GM18519 (cell line): ENCODE measurements around the gene COL7A1.
"Not testable (repeated sequence)": the region's sequence is repeated elsewhere in the genome, so short reads cannot be mapped to it uniquely, and the experiment has no call there.

Experiments
- ATAC-seq: cut with Tn5 transposase; IDR thresholded peaks from one replicate; pipeline ENCODE4 v1.9.1; 2021; ENCODE audit warnings: mild to moderate bottlenecking, moderate library complexity; ENCODE audit not compliant: unreplicated experiment, low FRiP score

The COL7A1 gene

DNA sequence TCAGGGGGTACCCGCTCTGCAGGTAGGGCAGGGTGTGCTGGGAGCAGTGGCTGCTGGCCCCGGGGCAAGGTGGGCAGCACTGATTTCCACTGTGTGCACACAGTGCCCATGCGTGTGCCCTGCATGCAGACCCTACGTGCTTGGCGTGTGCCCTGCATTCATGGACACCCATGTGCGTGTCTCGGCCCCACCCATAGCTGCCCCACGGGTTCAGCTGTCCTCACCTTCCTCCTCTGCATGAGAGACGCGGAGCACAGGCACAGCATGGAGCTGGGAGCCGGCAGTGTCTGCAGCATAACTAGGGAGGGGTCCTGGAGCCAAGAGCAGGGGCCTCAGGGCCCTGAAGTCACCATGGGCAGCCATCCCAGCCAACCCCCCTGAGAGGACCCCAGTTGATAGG lies 29.9 kb downstream of the COL7A1 start:
- ATAC-seq, result no peak

GRCh38 chr3:48564667-48565066 lies 30.5 kb downstream of the COL7A1 start:
- ATAC-seq, result no peak

DNA sequence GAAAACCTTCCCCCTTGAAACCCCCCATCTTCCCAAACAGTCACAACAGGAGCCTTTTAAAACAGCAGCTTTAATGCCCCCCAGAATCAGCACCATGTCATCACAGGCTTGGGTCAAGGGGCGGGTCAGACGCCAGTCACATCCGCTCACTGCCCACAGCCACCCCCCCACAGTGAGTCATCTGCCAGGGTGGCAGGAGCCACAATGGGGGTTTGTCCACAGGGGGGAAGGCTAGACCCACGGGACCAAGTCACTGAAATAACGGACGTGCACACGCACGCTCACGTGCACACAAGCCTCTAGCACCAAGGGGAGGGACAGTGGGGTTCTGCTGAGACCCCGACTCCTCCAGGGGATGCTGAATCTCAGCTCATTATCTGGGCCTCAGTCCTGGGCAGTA lies 31.1 kb downstream of the COL7A1 start:
- ATAC-seq, result no peak

DNA sequence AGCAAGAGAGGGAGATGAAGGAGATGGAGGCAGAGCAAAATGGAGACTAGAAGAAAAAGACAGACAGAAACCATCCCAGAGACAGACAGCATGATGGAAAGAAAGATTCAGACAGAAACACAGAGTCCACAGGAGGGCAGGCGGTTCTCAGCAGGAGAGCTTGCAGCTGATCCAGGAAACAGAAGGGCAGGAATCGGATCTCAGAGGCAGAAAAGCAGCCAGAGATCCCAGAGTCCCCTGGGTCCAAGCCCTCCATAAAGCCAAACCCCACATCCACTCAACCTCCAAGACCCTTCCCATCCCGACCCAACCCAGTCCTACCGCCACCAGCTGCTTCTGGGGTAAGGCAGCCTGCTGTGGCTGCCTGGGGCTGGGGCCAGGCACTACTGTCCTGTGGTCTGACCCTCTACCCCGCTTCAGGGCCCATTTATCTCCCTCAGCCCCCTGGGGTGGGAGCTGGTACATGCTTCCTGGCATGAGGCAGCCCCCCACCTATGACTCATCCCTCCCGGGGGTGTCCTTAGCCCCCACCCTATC lies 31.7 kb downstream of the COL7A1 start, which contains the start of gene UCN2:
TSS of gene UCN2 (minus strand) at position 400 of the 537 bp plus-strand sequence. CDS start 657 bp downstream, outside the sequence.
- ATAC-seq, result no peak

GRCh38 chr3:48562367-48563095 lies 32.6 kb downstream of the COL7A1 start:
- no peak for ATAC-seq

- no peak for ATAC-seq
Measured at GRCh38 chr3:48561045-48561736, 33.9 kb downstream of the COL7A1 start.

DNA sequence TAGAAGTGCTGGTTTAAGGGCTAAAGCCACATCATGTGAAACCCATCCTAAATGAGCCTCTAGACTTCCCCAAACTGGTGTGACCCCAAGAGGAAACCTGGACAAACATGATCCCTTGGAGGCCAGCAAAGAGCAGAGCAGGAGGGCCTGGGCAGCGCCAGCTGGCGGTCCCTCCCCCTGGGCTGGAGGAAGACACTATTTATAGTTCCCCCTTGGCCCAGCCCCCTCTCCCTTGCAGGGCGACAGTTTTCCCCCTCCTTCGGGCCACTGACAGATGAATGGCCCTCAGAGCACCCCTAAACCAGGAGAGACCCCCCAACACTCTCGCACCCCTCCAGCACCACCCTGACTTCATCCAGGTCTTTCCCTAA lies 34.5 kb downstream of the COL7A1 start:
- ATAC-seq, result no peak

DNA sequence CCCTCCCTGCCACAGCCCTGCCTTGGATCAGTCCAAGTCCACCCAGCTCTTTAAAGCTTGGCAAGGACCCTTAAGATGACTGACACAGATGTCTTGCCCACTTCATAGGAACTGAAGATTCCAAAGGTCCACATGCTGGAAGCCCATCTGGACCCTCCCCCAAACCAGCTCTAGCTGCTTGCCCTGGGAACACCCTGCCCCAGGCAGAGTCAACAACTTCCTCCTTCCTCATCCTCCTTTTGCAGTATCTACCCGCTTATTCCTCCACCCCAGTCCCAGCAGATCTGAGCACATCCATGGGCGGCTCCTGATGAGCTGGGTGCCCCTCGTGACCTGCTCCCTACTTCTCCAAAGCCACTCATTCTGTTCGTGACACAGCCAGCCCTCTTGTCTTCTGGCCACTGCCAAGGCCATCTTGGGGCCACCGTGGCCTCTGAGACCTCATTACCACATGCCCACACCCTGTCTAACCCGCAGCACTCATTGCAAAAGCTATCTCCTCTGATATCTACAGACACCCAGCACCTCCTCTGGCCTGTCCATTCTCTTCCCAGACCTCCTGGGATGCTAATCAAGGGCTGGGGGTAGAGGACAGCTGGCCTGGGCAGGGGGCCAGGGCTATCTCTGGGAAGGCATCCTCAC lies 36.5 kb downstream of the COL7A1 start:
- ATAC-seq, result no peak

GRCh38 chr3:48556796-48557626 lies 38.1 kb downstream of the COL7A1 start, which contains the start of gene PFKFB4:
PFKFB4 (minus strand) TSS chr3:48556803; CDS start chr3:48556777, 26 bp downstream.
- ATAC-seq, result peak; percentile 66

DNA sequence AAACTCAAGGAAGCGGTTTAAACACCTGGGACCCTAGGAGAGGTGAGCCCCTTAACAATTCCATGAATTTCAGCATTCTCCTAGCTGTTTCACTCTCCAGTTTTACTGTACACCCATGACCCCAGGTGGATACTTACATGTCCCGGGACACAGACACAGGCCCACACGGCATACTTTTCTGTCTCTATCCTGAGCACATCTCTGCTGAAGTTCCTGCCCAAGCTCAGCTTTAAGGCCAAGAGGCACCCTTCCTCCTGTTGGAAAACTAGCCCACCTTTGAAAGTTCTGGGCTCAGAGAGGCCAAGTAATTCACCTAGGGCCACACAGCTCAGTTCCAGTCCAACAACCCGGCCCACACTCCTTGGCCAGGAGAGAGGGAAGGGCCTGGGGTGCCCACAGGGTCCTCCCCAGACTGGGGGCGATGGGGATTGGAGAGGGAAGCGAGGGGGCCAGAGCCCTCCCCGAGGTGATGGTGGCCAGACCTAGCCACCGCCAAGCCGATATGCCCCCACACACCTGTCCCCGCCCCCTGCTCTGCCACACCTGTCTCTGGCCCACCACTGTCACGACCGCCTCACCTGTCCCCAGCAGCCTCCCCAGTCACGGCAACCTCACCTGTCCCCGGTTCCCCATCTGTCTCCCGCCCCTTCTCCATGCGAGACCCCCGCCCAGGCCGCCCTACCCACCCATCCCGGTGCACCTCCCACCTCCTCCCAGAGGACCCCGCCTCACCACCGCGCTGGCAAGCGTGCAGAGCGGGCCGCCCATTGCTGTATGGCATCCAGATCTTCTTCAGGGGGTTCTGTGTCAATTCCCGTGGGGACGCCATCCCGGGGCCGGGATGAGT lies 39.0 kb downstream of the COL7A1 start:
- ATAC-seq, result no peak

- no peak for ATAC-seq
Measured at GRCh38 chr3:48555231-48555948, 39.7 kb downstream of the COL7A1 start.

GRCh38 chr3:48553886-48554845 lies 41.0 kb downstream of the COL7A1 start:
- no peak for ATAC-seq

- no peak for ATAC-seq
Measured at GRCh38 chr3:48553361-48553760, 41.8 kb downstream of the COL7A1 start.

DNA sequence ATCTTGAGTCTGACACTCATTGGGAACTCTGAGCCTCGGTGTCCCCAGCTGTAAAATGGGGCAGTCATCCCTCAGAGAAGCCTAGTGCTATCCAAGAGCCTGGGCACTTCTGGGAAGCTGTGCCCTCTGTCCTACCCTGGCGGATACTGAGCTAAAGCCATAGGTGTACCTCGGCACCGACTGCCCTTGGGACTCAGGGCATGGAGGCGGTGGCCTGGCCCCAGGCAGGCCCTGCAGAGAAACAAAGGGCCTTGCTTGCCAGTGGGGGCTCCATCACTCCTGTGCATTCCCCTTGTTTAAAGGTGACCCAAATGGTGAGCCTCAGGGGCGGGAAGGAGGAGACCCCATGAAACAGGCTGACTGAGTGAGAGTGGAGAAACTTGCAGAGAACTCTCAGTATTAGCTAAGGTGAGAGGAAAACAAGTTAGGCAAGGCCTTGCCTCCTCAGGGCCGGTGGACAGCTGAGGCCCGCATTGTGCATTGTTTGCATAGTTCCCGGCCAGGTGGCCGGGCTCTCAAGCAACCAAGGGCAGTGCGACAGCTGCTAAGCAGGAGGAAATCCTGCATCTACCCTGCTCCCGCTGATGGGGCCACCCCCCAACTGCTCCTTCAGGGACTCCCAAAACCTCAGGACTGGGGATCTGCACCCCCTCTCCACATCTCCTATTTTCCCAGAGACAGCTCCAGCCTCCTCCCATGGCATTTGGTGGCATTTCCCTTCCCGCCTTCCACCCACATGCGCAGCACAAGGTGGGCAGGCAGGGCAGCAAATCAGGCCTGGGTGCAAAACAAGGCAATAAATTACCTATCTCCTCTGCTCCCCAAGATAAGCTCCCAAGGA lies 42.8 kb downstream of the COL7A1 start:
- no peak for ATAC-seq

DNA sequence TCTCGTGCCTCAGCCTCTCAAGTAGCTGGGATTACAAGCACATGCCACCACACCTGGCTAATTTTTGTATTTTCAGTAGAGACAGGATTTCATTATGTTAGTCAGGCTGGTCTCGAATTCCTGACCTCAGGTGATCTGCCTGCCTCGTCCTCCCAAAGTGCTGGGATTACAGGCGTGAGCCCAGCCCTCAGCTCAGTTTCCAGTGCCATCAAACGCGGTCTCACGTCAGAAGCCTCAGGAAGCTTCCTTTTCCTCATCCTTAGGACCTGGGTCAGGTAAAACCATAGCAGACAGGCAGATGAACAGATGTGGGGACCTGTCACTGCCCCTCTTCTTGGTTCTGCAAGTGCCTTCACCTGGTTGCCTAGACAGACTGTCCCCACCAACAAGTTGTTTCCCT lies 43.5 kb downstream of the COL7A1 start:
- ATAC-seq, result not testable (repeated sequence)

DNA sequence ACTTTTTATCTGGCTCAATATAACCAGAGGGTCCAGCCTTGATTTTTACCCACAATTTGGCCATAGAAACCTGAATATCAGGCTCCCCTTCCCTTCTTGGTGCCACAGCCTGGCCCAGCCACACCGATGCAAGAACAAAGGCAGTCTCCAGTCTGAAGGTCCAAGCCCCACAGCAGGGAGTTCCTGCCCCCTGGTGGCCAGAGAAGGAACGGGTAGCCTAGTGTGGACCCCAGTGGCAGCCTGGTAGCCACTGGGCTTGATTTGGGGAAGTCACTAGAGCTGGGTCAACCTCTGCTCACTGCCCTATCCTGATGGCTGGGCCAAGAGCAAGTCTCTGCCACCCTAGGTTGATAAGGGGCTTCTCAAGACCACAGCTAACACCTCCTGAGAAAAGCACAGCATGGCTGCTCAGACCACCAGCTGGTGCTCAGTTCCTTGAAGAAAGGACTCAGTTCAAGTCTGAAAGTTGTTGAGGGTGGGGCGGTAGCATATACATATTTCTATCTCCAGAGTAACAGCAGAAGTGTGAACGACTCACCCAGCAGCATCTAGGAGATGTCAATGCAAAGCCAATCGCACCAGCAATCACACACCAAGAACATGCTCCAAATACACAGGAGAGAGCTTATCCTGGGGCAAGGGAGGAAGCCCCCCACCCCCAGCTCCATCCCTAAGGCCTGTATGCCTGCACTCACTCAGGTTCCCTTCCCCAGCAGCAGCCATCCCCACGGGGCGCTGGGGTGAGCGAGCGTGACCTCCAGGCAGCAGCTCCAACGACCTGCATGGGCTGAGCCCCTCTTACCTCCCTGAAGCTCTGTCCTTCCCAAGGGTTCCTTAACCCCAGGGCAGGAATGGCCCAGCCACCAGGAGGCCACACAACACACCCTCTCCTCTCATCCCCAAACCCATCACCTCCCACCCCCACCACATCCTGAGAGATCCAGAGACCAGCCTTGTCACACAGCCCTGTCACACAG lies 46.1 kb downstream of the COL7A1 start:
- ATAC-seq, result no peak
